ENCODE data around the gene SF3B4. TPM values are rescaled to one million over a fixed set of nuclear protein-coding genes. Genes with fewer than 3 reads are reported as not detected.
A peak's percentile ranks its signal among the peaks of the same experiment; 100 is the strongest.

The SF3B4 gene
- total and polyA plus RNA-seq, 2 of the 8 experiments (the other 6 are each of a cell fraction or from before 2014, with no cell fraction given) = 81.1 to 122 TPM

GRCh38 chr1:149927563-149928400 is at the start of gene SF3B4 (continued):
- TF ChIP-seq CTCF (IDR thresholded peaks at IDR 0.05; ENCODE audit: control extremely low read depth in 1 of 3, insufficient read depth in 1 of 3, low read depth in 1 of 3, low read length in 3 of 3) (no peak), RAD21 (IDR thresholded peaks at IDR 0.05 in 1 of 2, conservative IDR thresholded peaks at IDR 0.05 in 1 of 2; ENCODE audit: low read depth in 2 of 2, low read length in 2 of 2) (0 out of 4 replicates have a peak, but pooled peaks of 1 of the 2 experiments have one; percentile 5), ZNF274 (IDR thresholded peaks at IDR 0.05; ENCODE audit: borderline replicate concordance, extremely low read depth, low read length) (no peak), GTF2F1 (IDR thresholded peaks at IDR 0.05; ENCODE audit: borderline replicate concordance, low read depth, low read length) (peak; percentile 73; the same call in 1 of the 2 replicates), SIX5 (IDR thresholded peaks at IDR 0.05; ENCODE audit: low read depth, low read length) (no peak), YY1 (IDR thresholded peaks at IDR 0.05; ENCODE audit: low read depth, low read length) (peak; percentile 96), SRF (IDR thresholded peaks at IDR 0.05; ENCODE audit: low read depth, low read length) (no peak), EGR1 (IDR thresholded peaks at IDR 0.05; ENCODE audit: borderline replicate concordance, low read depth, low read length) (no peak), RBBP5 (IDR thresholded peaks at IDR 0.05; ENCODE audit: borderline replicate concordance, low read depth, low read length) (peak; percentile 88; the same call in 1 of the 2 replicates), KDM5A (IDR thresholded peaks at IDR 0.05; ENCODE audit: low read length) (peak; percentile 70), TAF7 (optimal IDR thresholded peaks at IDR 0.05; ENCODE audit: borderline replicate concordance, low read depth, low read length) (peak; percentile 81), RXRA (IDR thresholded peaks at IDR 0.05; ENCODE audit: insufficient read depth, low read depth, low read length) (no peak), TEAD4 (IDR thresholded peaks at IDR 0.05; ENCODE audit: low read depth, low read length) (no peak), ASH2L (IDR thresholded peaks at IDR 0.05; ENCODE audit: low read length) (peak; percentile 76), SP4 (IDR thresholded peaks at IDR 0.05; ENCODE audit: low read length) (peak; percentile 39; the same call in 1 of the 2 replicates), SIRT6 (IDR thresholded peaks at IDR 0.05; ENCODE audit: low read length) (no peak), JUN (IDR thresholded peaks at IDR 0.05; ENCODE audit: low read depth, low read length) (no peak), BACH1 (IDR thresholded peaks at IDR 0.05; ENCODE audit: low read length) (no peak), PHF8 (conservative IDR thresholded peaks at IDR 0.05; ENCODE audit: low read depth, low read length) (peak; percentile 83), BCL11A (IDR thresholded peaks at IDR 0.05; ENCODE audit: low read depth in 2 of 2, low read length in 2 of 2) (no peak), HDAC2 (IDR thresholded peaks at IDR 0.05; ENCODE audit: borderline replicate concordance in 1 of 2, low read depth in 2 of 2, low read length in 2 of 2) (no peak)

Data from H1 (cell line).